K562 (cell line): ENCODE results near the gene BNIP3.

Experiments
- KLF10 ChIP-seq: fragments of 250-450 bp; sonication (Bioruptor Pico); IDR thresholded peaks from 2 replicates; pipeline ENCODE4 v1.6.1; 2021; ENCODE audit warnings: matching md5 sums
- ZNF707 ChIP-seq: fragments of 250-450 bp; sonication (Bioruptor Pico); conservative IDR thresholded peaks from 2 replicates; pipeline ENCODE4 v1.8.0; 2022; ENCODE audit warnings: inconsistent platforms, mild to moderate bottlenecking, moderate library complexity

DNA sequence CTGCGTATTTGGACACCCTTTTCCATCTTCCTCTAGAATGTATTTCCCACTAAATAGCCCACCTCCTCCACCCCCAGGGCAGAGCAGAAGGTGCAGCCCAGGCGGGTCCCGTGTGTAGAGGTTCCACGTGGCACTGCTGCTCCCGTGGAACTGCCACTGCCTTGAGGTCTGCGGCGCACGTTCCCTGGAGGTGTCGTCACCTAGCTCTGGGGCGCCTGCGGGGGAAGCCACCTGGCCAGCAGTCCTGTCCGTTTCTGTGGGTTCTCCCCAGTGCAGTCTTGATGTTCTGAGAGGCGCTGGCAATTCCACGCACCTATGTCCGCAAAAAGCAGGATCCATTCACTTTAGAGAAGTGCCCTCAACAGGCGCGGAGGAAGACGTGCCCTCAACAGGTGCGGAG, 21.9 kb downstream of the BNIP3 start:
- no peak for TF ChIP-seq ZNF707 (CRISPR knock-in tag)
- TF ChIP-seq KLF10, result no peak
